Measurements from ENCODE around the gene LARGE1. TPM values are rescaled to one million over a fixed set of nuclear protein-coding genes. Genes with fewer than 3 reads are reported as not detected.

LARGE1 gene
- total RNA-seq, 1 experiment from 2014 or later = 1.5 TPM

- CTCF ChIA-PET = no interaction called here
- DNase-seq (ENCODE audit: low read depth, low spot score) = no peak
- H2AFZ ChIP-seq (ENCODE audit: low read depth, low read length, poor library complexity, severe bottlenecking) = no peak overlapping the region
- no peak overlapping the region for H3K4me3 ChIP-seq (replicated peaks in 1 of 2; ENCODE audit: low read depth in 1 of 2, low read length in 2 of 2)
- H3K4me2 ChIP-seq (ENCODE audit: low read length) = no peak overlapping the region
- no peaks in the 10 kb centered on the region for H3K79me2 ChIP-seq (ENCODE audit: insufficient read depth, low read length)
- no peak for ATAC-seq
- RAD21 ChIA-PET (ENCODE audit: low non-redundant PET in 1 of 2, low total read pairs in 2 of 2, uncharacterized antibody in 2 of 2, unreplicated experiment in 2 of 2) = no interaction called here
- H3K9me2 ChIP-seq (ENCODE audit: insufficient read depth) = no peaks in the 10 kb centered on the region
- no peaks in the 10 kb centered on the region for H3K36me3 ChIP-seq (ENCODE audit: control insufficient read depth in 1 of 2, insufficient read depth in 2 of 2, low read length in 2 of 2)
- H3K27ac ChIP-seq (ENCODE audit: low read depth, low read length) = no peak overlapping the region
- POLR2A ChIA-PET = no interaction called here
- H3K27me3 ChIP-seq (ENCODE audit: insufficient read depth, low read length) = no peaks in the 10 kb centered on the region
- TF ChIP-seq YY1 (IDR thresholded peaks at IDR 0.05; ENCODE audit: extremely low read depth, insufficient replicate concordance, low read depth, low read length) (no peak), RAD21 (IDR thresholded peaks at IDR 0.05; ENCODE audit: low read depth) (no peak), SRF (IDR thresholded peaks at IDR 0.05; ENCODE audit: low read depth) (no peak), POLR2A (IDR thresholded peaks at IDR 0.05; ENCODE audit: borderline replicate concordance, extremely low read depth, insufficient read depth, insufficient read length) (no peak), ZFX (IDR thresholded peaks at IDR 0.05) (no peak), EGR1 (IDR thresholded peaks at IDR 0.05; ENCODE audit: low read depth) (no peak)
- TF ChIP-seq, protein P1, sequence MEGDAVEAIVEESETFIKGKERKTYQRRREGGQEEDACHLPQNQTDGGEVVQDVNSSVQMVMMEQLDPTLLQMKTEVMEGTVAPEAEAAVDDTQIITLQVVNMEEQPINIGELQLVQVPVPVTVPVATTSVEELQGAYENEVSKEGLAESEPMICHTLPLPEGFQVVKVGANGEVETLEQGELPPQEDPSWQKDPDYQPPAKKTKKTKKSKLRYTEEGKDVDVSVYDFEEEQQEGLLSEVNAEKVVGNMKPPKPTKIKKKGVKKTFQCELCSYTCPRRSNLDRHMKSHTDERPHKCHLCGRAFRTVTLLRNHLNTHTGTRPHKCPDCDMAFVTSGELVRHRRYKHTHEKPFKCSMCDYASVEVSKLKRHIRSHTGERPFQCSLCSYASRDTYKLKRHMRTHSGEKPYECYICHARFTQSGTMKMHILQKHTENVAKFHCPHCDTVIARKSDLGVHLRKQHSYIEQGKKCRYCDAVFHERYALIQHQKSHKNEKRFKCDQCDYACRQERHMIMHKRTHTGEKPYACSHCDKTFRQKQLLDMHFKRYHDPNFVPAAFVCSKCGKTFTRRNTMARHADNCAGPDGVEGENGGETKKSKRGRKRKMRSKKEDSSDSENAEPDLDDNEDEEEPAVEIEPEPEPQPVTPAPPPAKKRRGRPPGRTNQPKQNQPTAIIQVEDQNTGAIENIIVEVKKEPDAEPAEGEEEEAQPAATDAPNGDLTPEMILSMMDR (IDR thresholded peaks at IDR 0.05 in 2 of 3, conservative IDR thresholded peaks at IDR 0.05 in 1 of 3; ENCODE audit: borderline replicate concordance in 1 of 3, insufficient read depth in 1 of 3, low read depth in 2 of 3, low read length in 2 of 3) = no peak
- TF ChIP-seq, protein P2, sequence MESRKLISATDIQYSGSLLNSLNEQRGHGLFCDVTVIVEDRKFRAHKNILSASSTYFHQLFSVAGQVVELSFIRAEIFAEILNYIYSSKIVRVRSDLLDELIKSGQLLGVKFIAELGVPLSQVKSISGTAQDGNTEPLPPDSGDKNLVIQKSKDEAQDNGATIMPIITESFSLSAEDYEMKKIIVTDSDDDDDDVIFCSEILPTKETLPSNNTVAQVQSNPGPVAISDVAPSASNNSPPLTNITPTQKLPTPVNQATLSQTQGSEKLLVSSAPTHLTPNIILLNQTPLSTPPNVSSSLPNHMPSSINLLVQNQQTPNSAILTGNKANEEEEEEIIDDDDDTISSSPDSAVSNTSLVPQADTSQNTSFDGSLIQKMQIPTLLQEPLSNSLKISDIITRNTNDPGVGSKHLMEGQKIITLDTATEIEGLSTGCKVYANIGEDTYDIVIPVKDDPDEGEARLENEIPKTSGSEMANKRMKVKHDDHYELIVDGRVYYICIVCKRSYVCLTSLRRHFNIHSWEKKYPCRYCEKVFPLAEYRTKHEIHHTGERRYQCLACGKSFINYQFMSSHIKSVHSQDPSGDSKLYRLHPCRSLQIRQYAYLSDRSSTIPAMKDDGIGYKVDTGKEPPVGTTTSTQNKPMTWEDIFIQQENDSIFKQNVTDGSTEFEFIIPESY (IDR thresholded peaks at IDR 0.05; ENCODE audit: extremely low read depth, insufficient replicate concordance, low read length) = no peak
- intact Hi-C loops (cut with micrococcal nuclease) = no loop called here
- peaks cover 3 to 8% of the 10 kb centered on the region in 2 experiments; a peak in 2 of 4 replicates for H3K9me3 ChIP-seq (ENCODE audit: control insufficient read depth in 1 of 2, insufficient read depth in 1 of 2, low read depth in 1 of 2, low read length in 2 of 2)
- no peak overlapping the region for H3K9ac ChIP-seq (ENCODE audit: low read length)
- H4K20me1 ChIP-seq (ENCODE audit: insufficient read depth) = no peaks in the 10 kb centered on the region
- no peaks in the 10 kb centered on the region for H3K4me1 ChIP-seq (ENCODE audit: control insufficient read depth in 1 of 2, insufficient read depth in 2 of 2, low read length in 2 of 2)
- no TSS peak for BruUV-seq (replicated peaks)
Observed at GRCh38 chr22:33474587-33474986, 445.7 kb downstream of the LARGE1 start.
